Breast epithelium (tissue), 3 donors: ENCODE data around the gene PC.

Source experiments
- CTCF ChIP-seq, 3 donors: fragments of 450-650 bp; IDR thresholded peaks; one replicate each; pipeline ENCODE4 v1.5.1; 2016 to 2017; ENCODE audit warnings: antibody characterized with exemption in 3 of 3, mild to moderate bottlenecking in 3 of 3, moderate library complexity in 3 of 3
- POLR2A ChIP-seq: fragments of 450-650 bp; IDR thresholded peaks from one replicate; pipeline ENCODE4 v1.6.1; 2016; ENCODE audit warnings: antibody characterized with exemption, mild to moderate bottlenecking, moderate library complexity
- POLR2AphosphoS5 ChIP-seq, 3 donors: sonication (generic); formaldehyde crosslinking; IDR thresholded peaks; one replicate each; pipeline ENCODE4 v1.6.1; 2017; ENCODE audit warnings: antibody characterized with exemption in 3 of 3

GRCh38 chr11:66912361-66912760, 45.8 kb downstream of the PC start:
- no peak for TF ChIP-seq CTCF (IDR thresholded peaks at IDR 0.05)
- TF ChIP-seq POLR2A: no peak
- no peak for TF ChIP-seq POLR2AphosphoS5 (IDR thresholded peaks at IDR 0.05)
